Heart right ventricle (tissue), 16 donors: ENCODE results near the gene GUCA2A. TPM values are rescaled to one million over a fixed set of nuclear protein-coding genes. Genes with fewer than 3 reads are reported as not detected.

Source experiments
- ATAC-seq, 8 donors: fragments of 200-7000 bp; cut with Tn5 transposase; one replicate each; pipeline ENCODE4 v1.9.1; 2020; ENCODE audit warnings: mild to moderate bottlenecking in 8 of 8, moderate library complexity in 8 of 8, moderate number of reproducible peaks in 1 of 8
- DNase-seq, 2 donors: peaks; one replicate each; pipeline ENCODE4 v3.0.0-alpha.2; 2020
- H3K27ac ChIP-seq, 10 donors: fragments of 200-600 bp; sonication (generic) in 2 of 10; one replicate each; pipeline versions ENCODE4 v1.5.0 to v1.8.0; 2020 to 2022; ENCODE audit warnings: mild to moderate bottlenecking in 3 of 10
- H3K27me3 ChIP-seq, 7 donors: fragments of 200-600 bp; one replicate each; pipeline ENCODE4 v1.8.0; 2021 to 2022; ENCODE audit warnings: mild to moderate bottlenecking in 2 of 7
- H3K36me3 ChIP-seq, 9 donors: fragments of 200-600 bp; sonication (generic) in 1 of 9; one replicate each; pipeline versions ENCODE4 v1.5.0 to v1.8.0; 2020 to 2022; ENCODE audit warnings: mild to moderate bottlenecking in 2 of 9
- H3K4me1 ChIP-seq, 9 donors: fragments of 200-600 bp; sonication (generic) in 1 of 9; one replicate each; pipeline versions ENCODE4 v1.5.0 to v1.8.0; 2020 to 2022; ENCODE audit warnings: mild to moderate bottlenecking in 4 of 9
- H3K4me3 ChIP-seq, 10 donors: fragments of 200-600 bp; sonication (generic) in 2 of 10; one replicate each; pipeline versions ENCODE4 v1.5.0 to v1.8.0; 2020 to 2022; ENCODE audit warnings: mild to moderate bottlenecking in 7 of 10, moderate library complexity in 2 of 10
- H3K9me3 ChIP-seq, 11 donors: fragments of 200-600 bp in 10 of 11; sonication (generic) in 2 of 11; one replicate each; pipeline versions ENCODE4 v1.5.0 to v1.8.0; 2013 to 2022; ENCODE audit warnings: mild to moderate bottlenecking in 2 of 11, control low read depth in 1 of 11, moderate library complexity in 1 of 11
- CTCF ChIP-seq, 9 donors: fragments of 200-600 bp; sonication (generic) in 2 of 9; IDR thresholded peaks; one replicate each; pipeline versions ENCODE4 v1.5.0 to v1.8.0; 2021 to 2022; ENCODE audit warnings: antibody characterized with exemption in 9 of 9, mild to moderate bottlenecking in 5 of 9, moderate library complexity in 1 of 9
- WGBS, 2 donors: extraction: QIAGEN DNeasy Blood & Tissue Kit; methylation state at CpG; one replicate each; pipeline ENCODE4 v1.1.7; 2013; ENCODE audit warnings: inconsistent platforms in 1 of 2; 5-methylcytosine and 5-hydroxymethylcytosine counted together
- intact Hi-C, 10 donors: fragments of 100-400 bp; cut with DNase I; formaldehyde crosslinking; loops; one replicate each; pipeline versions ENCODE4 v1.11.1 to v1.14.2; 2022
- polyA plus RNA-seq, 2 donors: library from polyadenylated mRNA; stranded (reverse); fragments of 200-250 nt; gene quantifications; one replicate each; pipeline ENCODE4 v1.2.3, GENCODE V29; 2013
- total RNA-seq, 10 donors: library from RNA; stranded (reverse); fragmentation: NEBNext Ultra II Directional in 3 of 10; extraction: Animal tissue kit (Norgen Biotek cat#: 25700) in 3 of 10; gene quantifications; one replicate each; pipeline versions ENCODE4 v1.2.1 to v1.2.4, GENCODE V29; 2021 to 2023
- donor health status: Arrhythmogenic right ventricular cardiomyopathy.
- donor health status: ischemic (EF 13 %, LVEDD 7.1; RV severe dilation, severe dysfunction).
- donor health status: healthy with polysubstance abuse.
- donor health status: DM: no; HTN: yes; CAD: no.
- donor health status: DM: no; HTN: no; CAD: no.
- donor health status: ischemic (EF 25% LVEDD 6.9; RV normal size, moderate dysfunction).
- donor health status: ischemic (EF 25% LVEDD 5.7; RV mildly dilated, moderate dysfunction).
- donor health status: healthy.
- donor health status: DM: yes; HTN: yes; CAD: no.
- donor health status: Ischemic cardiomyopathy.
- donor health status: ischemic (EF 35%, LVEDD 5.7; RV mildly dilated, moderate dysfunction).
- donor health status: nonischemic (EF 11% LVEDD 7.7; RV severe dilation, severe dysfunction).
- donor health status: DM: yes; HTN: yes; CAD: no.
- donor health status: PGD.
- donor health status: ischemic (EF 29% LVEDD 5.4; RV normal size, mild dysfunction).
- donor health status: nonischemic (EF 23%, LVEDD 6.1; RV moderate dilation, normal function).

GUCA2A gene
- total and polyA plus RNA-seq, 12 donors, result not detected

GRCh38 chr1:42154685-42155084 lies 9.9 kb downstream of the GUCA2A start:
- H3K27ac ChIP-seq, result no peak overlapping the region
- H3K36me3 ChIP-seq, result no peaks in the 10 kb centered on the region
- 88 to 91% methylated on average over 13 of the region's 13 CpGs for WGBS, 2 donors
- DNase-seq (no peak), ATAC-seq (no peak)
- no peak for TF ChIP-seq CTCF (IDR thresholded peaks at IDR 0.05)
- no peaks in the 10 kb centered on the region for H3K27me3 ChIP-seq
- peaks cover 0 to 10% (median 0%) of the 10 kb centered on the region in 9 donors for H3K4me1 ChIP-seq
- H3K9me3 ChIP-seq, result peaks cover 0 to 1% (median 0%) of the 10 kb centered on the region in 11 donors
- H3K4me3 ChIP-seq, result no peak overlapping the region
- intact Hi-C loops, result loop anchor here in 2 of 10 donors (10.0 kb wide), 2 partner anchors 590 to 600 kb away; partner anchors contain the start of gene CLDN19 (in 1 of the 2)

GRCh38 chr1:42153624-42154023 lies 10.9 kb downstream of the GUCA2A start:
- Histone ChIP-seq H3K27me3 (no peaks in the 10 kb centered on the region), H3K9me3 (no peaks in the 10 kb centered on the region), H3K4me3 (no peak overlapping the region), H3K36me3 (no peaks in the 10 kb centered on the region), H3K4me1 (peaks cover 0 to 10% (median 0%) of the 10 kb centered on the region in 9 donors), H3K27ac (no peak overlapping the region)
- intact Hi-C loops, result loop anchor here in 2 of 10 donors (10.0 kb wide), 2 partner anchors 591 to 601 kb away; partner anchors contain the start of gene CLDN19 (in 1 of the 2)
- DNase-seq (no peak), ATAC-seq (peak in 1 of 8 donors; percentile 8)
- 75 to 83% methylated on average over 6 of the region's 6 CpGs for WGBS, 2 donors
- TF ChIP-seq CTCF (IDR thresholded peaks at IDR 0.05), result no peak

- H3K36me3 ChIP-seq, result no peaks in the 10 kb centered on the region
- H3K4me3 ChIP-seq, result no peak within 1 kb of the TSS
- WGBS, 2 donors, result 84 to 87% methylated on average over 12 of the region's 12 CpGs
- TF ChIP-seq CTCF (IDR thresholded peaks at IDR 0.05), result no peak
- H3K9me3 ChIP-seq, result no peaks in the 10 kb centered on the region
- no peak for DNase-seq
- intact Hi-C loops, result loop anchor here in 2 of 10 donors (10.0 kb wide), 2 partner anchors 592 to 602 kb away; partner anchors contain the start of gene CLDN19 (in 1 of the 2)
- peak within 1 kb of the TSS in 2 of 10 donors; percentile 5 to 26 for H3K27ac ChIP-seq
- peak in 1 of 8 donors; percentile 9 for ATAC-seq
- H3K27me3 ChIP-seq, result no peaks in the 10 kb centered on the region
- H3K4me1 ChIP-seq, result peaks cover 0 to 10% (median 0%) of the 10 kb centered on the region in 9 donors
Measured at GRCh38 chr1:42152907-42153600, 11.5 kb downstream of the GUCA2A start, which contains the start of gene GUCA2B. TSS of gene GUCA2B (plus strand) at chr1:42153410. CDS start at chr1:42153451, 41 bp downstream.

GRCh38 chr1:42152119-42152518 lies 12.4 kb downstream of the GUCA2A start:
- peaks cover 0 to 6% (median 0%) of the 10 kb centered on the region in 7 donors for H3K27me3 ChIP-seq
- H3K4me3 ChIP-seq, result no peak overlapping the region
- DNase-seq, result peak in 1 of 2 donors; percentile 31
- ATAC-seq, result peak; percentile 72 to 96 (median 82)
- intact Hi-C loops, result loop anchor here in 2 of 10 donors (10.0 kb wide), 2 partner anchors 593 to 603 kb away; partner anchors contain the start of gene CLDN19 (in 1 of the 2)
- no peaks in the 10 kb centered on the region for H3K36me3 ChIP-seq
- TF ChIP-seq CTCF (IDR thresholded peaks at IDR 0.05), result no peak
- H3K27ac ChIP-seq, result peak overlapping the region in 2 of 10 donors; percentile 5 to 26
- WGBS, 2 donors, result 40 to 46% methylated on average over 3 of the region's 3 CpGs
- peaks cover 0 to 10% (median 0%) of the 10 kb centered on the region in 9 donors for H3K4me1 ChIP-seq
- H3K9me3 ChIP-seq, result no peaks in the 10 kb centered on the region
